SK-MEL-5 (cell line): ENCODE results near the gene B3GAT3. TPM values are rescaled to one million over a fixed set of nuclear protein-coding genes. Genes with fewer than 3 reads are reported as not detected.
A peak's percentile ranks its signal among the peaks of the same experiment; 100 is the strongest.
"Not testable (repeated sequence)": the region's sequence is repeated elsewhere in the genome, so short reads cannot be mapped to it uniquely, and the experiment has no call there.

Experiments
- DNase-seq: peaks from one replicate; pipeline ENCODE4 v3.0.0-alpha.2; 2016; ENCODE audit warnings: low read depth, low spot score
- in situ Hi-C: cut with HindIII; loops from 2 replicates; pipeline ENCODE4 v1.10.0; 2016; ENCODE audit warnings: low sequenced_read_pairs, high pct_unique_total_duplicates, low pct_unique_long_range_greater_than_20kb
- total RNA-seq: library from RNA; depleted of rRNA; stranded (reverse); fragments of >200 nt; shearing (Covaris generic); gene quantifications from 2 replicates; pipeline ENCODE4 v1.2.3, GENCODE V29; 2014

B3GAT3 gene
- total RNA-seq, 1 experiment from 2014 or later: 66.7 TPM

- no peak for DNase-seq
- in situ Hi-C loops: no loop called here
Observed at GRCh38 chr11:62648185-62648966, 26.6 kb upstream of the B3GAT3 start.

- DNase-seq: no peak
- in situ Hi-C loops: no loop called here
Observed at GRCh38 chr11:62647609-62648005, 25.8 kb upstream of the B3GAT3 start.

- in situ Hi-C loops: no loop called here
- DNase-seq: no peak
Observed at GRCh38 chr11:62646825-62647608, 25.2 kb upstream of the B3GAT3 start.

GRCh38 chr11:62645946-62646824, 24.4 kb upstream of the B3GAT3 start, which contains the start of gene GANAB:
Gene GANAB, minus strand, starts transcription at chr11:62646613. Its CDS starts 14 bp downstream, at chr11:62646599.
- DNase-seq: peak; percentile 96
- in situ Hi-C loops: no loop called here

DNA sequence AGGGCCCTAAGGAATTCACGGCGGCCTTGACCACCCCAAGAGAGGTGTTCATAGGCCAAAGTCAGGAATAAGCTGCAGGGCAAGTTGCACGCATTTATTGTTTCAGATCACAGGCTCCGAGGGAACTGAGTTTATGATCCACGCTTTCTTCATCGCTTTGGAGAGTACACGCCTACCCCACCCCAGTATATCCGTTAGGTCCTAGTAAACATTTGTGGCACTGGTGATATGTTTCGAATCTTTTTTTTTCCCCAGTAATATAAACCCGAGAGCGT, 23.8 kb upstream of the B3GAT3 start:
- in situ Hi-C loops: no loop called here
- DNase-seq: no peak

- DNase-seq: no peak
- in situ Hi-C loops: no loop called here
Observed at GRCh38 chr11:62644220-62644619, 22.4 kb upstream of the B3GAT3 start.

DNA sequence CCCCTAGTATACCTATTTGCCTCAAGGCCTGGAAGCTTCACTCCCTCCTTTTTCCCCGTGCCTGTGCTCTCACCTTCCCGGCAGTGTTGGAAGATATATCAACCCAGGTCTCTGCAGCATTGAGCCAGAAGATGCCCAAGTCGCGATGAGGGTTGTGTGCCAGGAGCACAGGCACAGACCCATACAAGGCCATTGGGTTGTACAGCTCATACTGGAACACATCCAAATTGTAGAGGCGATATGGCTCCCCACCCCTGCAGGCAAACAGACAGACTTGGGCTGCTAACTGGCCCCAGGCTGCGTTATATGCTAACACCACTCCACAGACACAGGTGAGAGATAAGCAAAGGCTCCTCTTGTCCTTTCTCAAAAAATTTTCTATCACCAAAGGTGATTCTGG, 10.7 kb upstream of the B3GAT3 start:
- no peak for DNase-seq
- in situ Hi-C loops: no loop called here

- DNase-seq: peak; percentile 18
Observed at GRCh38 chr11:62627713-62628112, 5.9 kb upstream of the B3GAT3 start.

DNA sequence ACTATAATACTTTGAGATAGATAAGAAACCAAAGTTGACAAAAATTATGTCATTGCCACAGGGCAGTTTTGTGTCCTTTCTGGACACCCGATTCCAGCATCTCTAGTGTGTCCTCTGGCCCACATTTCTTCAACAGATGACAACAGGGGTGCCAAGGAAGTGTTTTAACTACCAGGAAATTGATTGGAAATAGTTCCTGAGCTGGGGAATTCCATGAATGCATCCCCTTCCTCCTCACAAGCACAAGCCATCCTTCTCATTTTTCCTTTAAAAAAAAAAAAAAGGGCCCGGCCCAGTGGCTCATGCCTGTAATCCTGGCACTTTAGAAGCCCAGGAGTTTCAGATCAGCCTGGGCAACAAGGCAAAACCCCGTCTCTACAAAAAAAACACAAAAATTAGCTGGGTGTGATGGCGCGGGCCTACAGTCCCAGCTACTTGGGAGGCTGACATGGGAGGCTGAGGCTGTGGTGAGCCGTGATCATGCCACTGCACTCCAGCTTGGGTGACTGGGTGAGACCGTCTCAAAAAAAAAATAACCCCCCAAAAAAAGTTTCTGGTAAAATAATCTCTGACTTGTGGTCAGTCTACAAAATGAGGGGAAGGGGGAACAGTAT, 797 bp upstream of the B3GAT3 start:
- in situ Hi-C loops: no loop called here

More at GRCh38 chr11:62627713-62628112, 5.9 kb upstream of the B3GAT3 start:
- in situ Hi-C loops: no loop called here

DNA sequence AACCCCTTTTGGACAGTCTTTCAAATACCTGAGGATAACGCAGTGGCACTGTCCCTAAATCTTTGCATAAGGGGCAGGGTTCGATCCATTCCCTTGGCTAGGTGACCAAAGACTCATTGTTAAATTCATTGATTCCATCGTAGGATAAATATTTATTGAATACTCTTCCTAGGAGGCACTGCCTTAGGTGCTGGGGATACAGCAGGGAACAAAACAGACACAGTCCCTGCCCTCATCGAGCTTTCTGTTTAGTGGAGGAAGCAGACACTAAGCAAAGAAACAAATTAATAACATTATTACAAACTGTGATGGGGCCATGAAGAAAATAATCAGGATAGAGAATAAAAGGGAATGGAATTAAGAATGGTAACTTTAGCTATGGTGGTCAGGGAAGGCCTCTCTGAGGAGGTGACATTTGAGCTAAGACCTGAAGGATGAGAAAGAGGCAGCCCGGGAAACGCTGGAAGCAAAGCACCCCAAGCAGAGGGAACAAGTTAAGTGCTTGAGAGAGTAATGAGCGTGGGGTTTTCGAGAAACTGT, 689 bp downstream of the B3GAT3 start:
- in situ Hi-C loops: no loop called here
- DNase-seq: no peak

More for the DNA sequence above, 797 bp upstream of the B3GAT3 start:
- DNase-seq: no peak

GRCh38 chr11:62616957-62617356, 4.8 kb downstream of the B3GAT3 start:
- in situ Hi-C loops, DNase-seq: not testable (repeated sequence)

- in situ Hi-C loops: no loop called here
- no peak for DNase-seq
Observed at GRCh38 chr11:62615521-62615920, 6.3 kb downstream of the B3GAT3 start.

DNA sequence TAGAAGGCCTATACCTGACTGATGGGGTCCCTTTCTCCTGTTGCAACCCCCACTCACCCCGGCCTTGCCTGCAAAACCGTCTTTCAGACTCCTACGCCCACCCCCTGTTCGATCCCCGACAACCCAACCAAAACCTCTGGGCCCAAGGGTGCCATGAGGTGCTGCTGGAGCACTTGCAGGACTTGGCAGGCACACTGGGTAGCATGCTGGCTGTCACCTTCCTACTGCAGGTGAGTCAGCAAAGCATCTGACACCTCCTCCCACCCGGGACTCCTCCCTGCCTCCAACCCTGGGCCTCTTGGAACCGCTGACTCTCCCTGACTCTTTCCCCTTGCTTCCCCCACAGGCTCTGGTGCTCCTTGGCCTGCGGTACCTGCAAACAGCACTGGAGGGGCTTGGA, 7.5 kb downstream of the B3GAT3 start:
- no peak for DNase-seq
- in situ Hi-C loops: no loop called here

DNA sequence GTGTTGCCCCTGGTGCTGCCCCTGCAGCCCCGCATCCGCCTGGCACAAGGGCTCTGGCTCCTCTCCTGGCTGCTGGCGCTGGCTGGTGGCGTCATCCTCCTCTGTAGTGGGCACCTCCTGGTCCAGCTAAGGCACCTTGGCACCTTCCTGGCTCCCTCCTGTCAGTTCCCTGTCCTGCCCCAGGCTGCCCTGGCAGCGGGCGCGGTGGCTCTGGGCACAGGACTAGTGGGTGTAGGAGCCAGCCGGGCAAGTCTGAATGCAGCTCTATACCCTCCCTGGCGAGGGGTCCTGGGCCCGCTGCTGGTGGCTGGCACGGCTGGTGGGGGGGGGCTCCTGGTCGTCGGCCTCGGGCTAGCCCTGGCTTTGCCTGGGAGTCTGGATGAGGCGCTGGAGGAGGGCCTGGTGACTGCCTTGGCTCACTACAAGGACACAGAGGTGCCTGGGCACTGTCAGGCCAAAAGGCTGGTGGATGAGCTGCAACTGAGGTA, 8.5 kb downstream of the B3GAT3 start:
- no peak for DNase-seq
- in situ Hi-C loops: no loop called here

GRCh38 chr11:62612366-62613290, 9.2 kb downstream of the B3GAT3 start, which contains the start of the genes EML3 and ROM1:
Gene EML3, minus strand, starts transcription at chr11:62612775. Its CDS starts 318 bp downstream, at chr11:62612457.
Gene ROM1, plus strand, starts transcription at chr11:62613257. Its CDS starts 25 bp downstream, at chr11:62613282.
- DNase-seq: peak; percentile 78
- in situ Hi-C loops: no loop called here

- in situ Hi-C loops: no loop called here
- DNase-seq: peak; percentile 18
Observed at GRCh38 chr11:62611705-62612365, 10.0 kb downstream of the B3GAT3 start.
